ENCODE measurements around the gene TBKBP1.
"Not testable (repeated sequence)": the region's sequence is repeated elsewhere in the genome, so short reads cannot be mapped to it uniquely, and the experiment has no call there.

Gene TBKBP1

DNA sequence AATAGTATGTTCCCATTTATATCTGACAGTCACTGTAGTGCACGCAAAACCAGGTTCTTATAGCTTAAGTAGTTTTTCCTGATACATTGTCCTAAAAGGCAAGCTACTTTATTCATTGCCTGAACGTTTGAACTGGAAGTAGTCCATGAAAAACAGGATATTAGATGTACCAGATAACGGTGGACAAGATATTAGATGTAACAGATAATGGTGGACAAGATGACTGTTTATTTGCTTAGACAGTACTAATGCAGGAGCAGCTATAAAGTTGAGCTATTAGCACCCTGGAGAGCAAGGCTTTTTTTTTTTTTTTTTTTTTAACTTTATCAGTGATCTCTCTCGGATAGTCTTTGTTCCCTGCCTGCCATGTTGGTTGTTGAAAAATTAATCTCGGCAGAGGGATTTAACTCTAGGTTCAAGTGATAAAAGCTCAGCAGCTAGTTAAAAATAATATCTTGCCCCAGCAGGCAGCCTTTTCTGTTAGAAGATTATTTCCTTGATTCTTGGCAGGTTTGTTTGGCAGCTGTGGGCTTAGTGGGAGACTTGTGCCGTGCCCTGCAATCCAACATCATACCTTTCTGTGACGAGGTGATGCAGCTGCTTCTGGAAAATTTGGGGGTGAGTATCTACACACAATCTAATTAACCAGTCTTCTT lies 17.3 kb upstream of the TBKBP1 start:
- Histone ChIP-seq H3K4me3 (replicated peaks; ENCODE audit: insufficient read depth, low read length) (no peak overlapping the region), H3K27ac (replicated peaks) (no peak overlapping the region), H3K27me3 (ENCODE audit: insufficient read depth, poor library complexity, severe bottlenecking) (no peaks in the 10 kb centered on the region)
- TF ChIP-seq POLR2AphosphoS5 (IDR thresholded peaks at IDR 0.05; ENCODE audit: low read depth) (no peak), SPI1 (IDR thresholded peaks at IDR 0.05; ENCODE audit: borderline replicate concordance, low read depth) (no peak), GABPA (IDR thresholded peaks at IDR 0.05; ENCODE audit: low read depth) (no peak)
- TF ChIP-seq, protein P1, sequence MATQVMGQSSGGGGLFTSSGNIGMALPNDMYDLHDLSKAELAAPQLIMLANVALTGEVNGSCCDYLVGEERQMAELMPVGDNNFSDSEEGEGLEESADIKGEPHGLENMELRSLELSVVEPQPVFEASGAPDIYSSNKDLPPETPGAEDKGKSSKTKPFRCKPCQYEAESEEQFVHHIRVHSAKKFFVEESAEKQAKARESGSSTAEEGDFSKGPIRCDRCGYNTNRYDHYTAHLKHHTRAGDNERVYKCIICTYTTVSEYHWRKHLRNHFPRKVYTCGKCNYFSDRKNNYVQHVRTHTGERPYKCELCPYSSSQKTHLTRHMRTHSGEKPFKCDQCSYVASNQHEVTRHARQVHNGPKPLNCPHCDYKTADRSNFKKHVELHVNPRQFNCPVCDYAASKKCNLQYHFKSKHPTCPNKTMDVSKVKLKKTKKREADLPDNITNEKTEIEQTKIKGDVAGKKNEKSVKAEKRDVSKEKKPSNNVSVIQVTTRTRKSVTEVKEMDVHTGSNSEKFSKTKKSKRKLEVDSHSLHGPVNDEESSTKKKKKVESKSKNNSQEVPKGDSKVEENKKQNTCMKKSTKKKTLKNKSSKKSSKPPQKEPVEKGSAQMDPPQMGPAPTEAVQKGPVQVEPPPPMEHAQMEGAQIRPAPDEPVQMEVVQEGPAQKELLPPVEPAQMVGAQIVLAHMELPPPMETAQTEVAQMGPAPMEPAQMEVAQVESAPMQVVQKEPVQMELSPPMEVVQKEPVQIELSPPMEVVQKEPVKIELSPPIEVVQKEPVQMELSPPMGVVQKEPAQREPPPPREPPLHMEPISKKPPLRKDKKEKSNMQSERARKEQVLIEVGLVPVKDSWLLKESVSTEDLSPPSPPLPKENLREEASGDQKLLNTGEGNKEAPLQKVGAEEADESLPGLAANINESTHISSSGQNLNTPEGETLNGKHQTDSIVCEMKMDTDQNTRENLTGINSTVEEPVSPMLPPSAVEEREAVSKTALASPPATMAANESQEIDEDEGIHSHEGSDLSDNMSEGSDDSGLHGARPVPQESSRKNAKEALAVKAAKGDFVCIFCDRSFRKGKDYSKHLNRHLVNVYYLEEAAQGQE (IDR thresholded peaks at IDR 0.05; ENCODE audit: insufficient replicate concordance, low read depth), result no peak
- DNase-seq (ENCODE audit: low read depth in 1 of 2, low spot score in 1 of 2), result no peak

GRCh38 chr17:47678196-47678595 lies 15.8 kb upstream of the TBKBP1 start:
- no peak overlapping the region for H3K4me3 ChIP-seq (replicated peaks; ENCODE audit: insufficient read depth, low read length)
- no peaks in the 10 kb centered on the region for H3K27me3 ChIP-seq (ENCODE audit: insufficient read depth, poor library complexity, severe bottlenecking)
- DNase-seq (ENCODE audit: low read depth in 1 of 2, low spot score in 1 of 2), result no peak
- no peak overlapping the region for H3K27ac ChIP-seq (replicated peaks)
- TF ChIP-seq SPI1 (IDR thresholded peaks at IDR 0.05; ENCODE audit: borderline replicate concordance, low read depth) (no peak), CTCF (IDR thresholded peaks at IDR 0.05; ENCODE audit: insufficient read depth, low read length) (no peak), GABPA (IDR thresholded peaks at IDR 0.05; ENCODE audit: low read depth) (no peak), POLR2AphosphoS5 (IDR thresholded peaks at IDR 0.05; ENCODE audit: low read depth) (no peak)
- TF ChIP-seq, protein P1 (IDR thresholded peaks at IDR 0.05; ENCODE audit: insufficient replicate concordance, low read depth), result no peak

- TF ChIP-seq CTCF (IDR thresholded peaks at IDR 0.05; ENCODE audit: insufficient read depth, low read length), result no peak
- no peak for TF ChIP-seq GABPA (IDR thresholded peaks at IDR 0.05; ENCODE audit: low read depth)
- TF ChIP-seq, protein P1 (IDR thresholded peaks at IDR 0.05; ENCODE audit: insufficient replicate concordance, low read depth), result no peak
- TF ChIP-seq SPI1 (IDR thresholded peaks at IDR 0.05; ENCODE audit: borderline replicate concordance, low read depth), result no peak
- TF ChIP-seq POLR2AphosphoS5 (IDR thresholded peaks at IDR 0.05; ENCODE audit: low read depth), result no peak
Measured at GRCh38 chr17:47682138-47682537, 11.8 kb upstream of the TBKBP1 start.

GRCh38 chr17:47682727-47683126 lies 11.2 kb upstream of the TBKBP1 start:
- H3K27ac ChIP-seq (replicated peaks); DNase-seq (ENCODE audit: low read depth in 1 of 2, low spot score in 1 of 2); H3K27me3 ChIP-seq (ENCODE audit: insufficient read depth, poor library complexity, severe bottlenecking); H3K4me3 ChIP-seq (replicated peaks; ENCODE audit: insufficient read depth, low read length): not testable (repeated sequence)

More at GRCh38 chr17:47682138-47682537, 11.8 kb upstream of the TBKBP1 start:
- H3K4me3 ChIP-seq (replicated peaks; ENCODE audit: insufficient read depth, low read length), result no peak overlapping the region
- no peak overlapping the region for H3K27ac ChIP-seq (replicated peaks)
- no peak for DNase-seq (ENCODE audit: low read depth in 1 of 2, low spot score in 1 of 2)
- no peaks in the 10 kb centered on the region for H3K27me3 ChIP-seq (ENCODE audit: insufficient read depth, poor library complexity, severe bottlenecking)

Measured in HL-60 (cell line).